DND-41 (cell line): ENCODE results near the gene ORAI1.

Experiments used
- ATAC-seq: fragments of 200-7000 bp; cut with Tn5 transposase; 3 replicates; pipeline ENCODE4 v1.9.1; 2021; ENCODE audit warnings: low read depth; ENCODE audit not compliant: insufficient read depth
- DNase-seq: peaks from one replicate; pipeline ENCODE4 v3.0.0-alpha.2; 2020
- H2AFZ ChIP-seq: 2 replicates; pipeline ENCODE4 v1.6.0; 2012; ENCODE audit warnings: low read depth, low read length
- H3K27ac ChIP-seq: 2 replicates; pipeline ENCODE4 v1.5.1; 2012; ENCODE audit warnings: low read length, inconsistent platforms
- H3K27me3 ChIP-seq: fragments of 200-600 bp; sonication (generic); 2 replicates; pipeline ENCODE4 v1.6.0; 2012; ENCODE audit warnings: low read length, mild to moderate bottlenecking, inconsistent platforms; ENCODE audit not compliant: insufficient read depth, poor library complexity
- H3K36me3 ChIP-seq: 2 replicates; pipeline ENCODE4 v1.5.1; 2012; ENCODE audit warnings: low read length, inconsistent platforms; ENCODE audit not compliant: insufficient read depth
- H3K4me1 ChIP-seq: 2 replicates; pipeline ENCODE4 v1.5.1; 2012; ENCODE audit warnings: mild to moderate bottlenecking, low read length; ENCODE audit not compliant: insufficient read depth
- H3K4me2 ChIP-seq: 2 replicates; pipeline ENCODE4 v1.6.0; 2012; ENCODE audit warnings: mild to moderate bottlenecking, moderate library complexity, low read length, inconsistent platforms; ENCODE audit not compliant: insufficient read depth
- H3K4me3 ChIP-seq, 2 experiments: fragments of 200-600 bp in 1 of 2; shearing (Covaris generic) in 1 of 2; 2 replicates each; pipeline ENCODE4 v1.5.1; 2012 to 2016; ENCODE audit warnings: inconsistent platforms in 2 of 2, low read length in 2 of 2, mild to moderate bottlenecking in 2 of 2, low read depth in 1 of 2, moderate library complexity in 1 of 2
- H3K79me2 ChIP-seq: 2 replicates; pipeline ENCODE4 v1.6.0; 2012; ENCODE audit warnings: low read length, inconsistent platforms; ENCODE audit not compliant: insufficient read depth
- H3K9ac ChIP-seq: 2 replicates; pipeline ENCODE4 v1.6.0; 2012; ENCODE audit warnings: low read depth, mild to moderate bottlenecking, inconsistent platforms, low read length, moderate library complexity
- H3K9me3 ChIP-seq: 2 replicates; pipeline ENCODE4 v1.5.1; 2012; ENCODE audit warnings: low read length, moderate library complexity, mild to moderate bottlenecking, inconsistent platforms; ENCODE audit not compliant: insufficient read depth, severe bottlenecking
- H4K20me1 ChIP-seq: 2 replicates; pipeline ENCODE4 v1.6.0; 2012; ENCODE audit warnings: low read length; ENCODE audit not compliant: insufficient read depth
- CTCF ChIP-seq: IDR thresholded peaks from 2 replicates; pipeline ENCODE4 v1.5.1; 2012; ENCODE audit warnings: borderline replicate concordance, low read length, moderate library complexity, mild to moderate bottlenecking; ENCODE audit not compliant: poor library complexity, severe bottlenecking; ENCODE audit errors: extremely low read depth
- EZH2 ChIP-seq: IDR thresholded peaks from 3 replicates; pipeline ENCODE4 v1.6.1; 2012; ENCODE audit warnings: borderline replicate concordance, low read depth, mild to moderate bottlenecking, moderate library complexity, low read length, inconsistent platforms; ENCODE audit not compliant: severe bottlenecking

The ORAI1 gene

GRCh38 chr12:121668750-121669520 is 42.6 kb downstream of the ORAI1 start:
- peaks cover 34% of the 10 kb centered on the region for H3K4me1 ChIP-seq
- H4K20me1 ChIP-seq, result no peaks in the 10 kb centered on the region
- ATAC-seq (peak; percentile 35), DNase-seq (peak; percentile 77)
- H3K4me2 ChIP-seq, result no peak overlapping the region
- no peaks in the 10 kb centered on the region for H3K9me3 ChIP-seq
- H3K4me3 ChIP-seq, result no peak overlapping the region
- H3K9ac ChIP-seq, result no peak overlapping the region; the same call in 1 of the 2 replicates
- H3K27me3 ChIP-seq, result no peaks in the 10 kb centered on the region
- 0 out of 2 replicates have a peak, but pooled peaks cover 9% of the 10 kb centered on the region for H3K79me2 ChIP-seq
- TF ChIP-seq CTCF (peak; percentile 79), EZH2 (no peak)
- no peaks in the 10 kb centered on the region for H3K36me3 ChIP-seq
- 0 out of 2 replicates have a peak overlapping the region, but pooled peaks have one; percentile 33 for H3K27ac ChIP-seq
- no peak overlapping the region for H2AFZ ChIP-seq

- H3K4me3 ChIP-seq, result no peak within 1 kb of the TSS
- no peaks in the 10 kb centered on the region for H3K36me3 ChIP-seq
- H3K9me3 ChIP-seq, result no peaks in the 10 kb centered on the region
- H3K27ac ChIP-seq, result 0 out of 2 replicates have a peak within 1 kb of the TSS, but pooled peaks have one; percentile 33
- no peak within 1 kb of the TSS for H3K4me2 ChIP-seq
- TF ChIP-seq CTCF, result no peak
- no peak for TF ChIP-seq EZH2
- no peak within 1 kb of the TSS for H2AFZ ChIP-seq
- ATAC-seq (no peak), DNase-seq (no peak)
- H4K20me1 ChIP-seq, result no peaks in the 10 kb centered on the region
- no peaks in the 10 kb centered on the region for H3K27me3 ChIP-seq
- 0 out of 2 replicates have a peak, but pooled peaks cover 5% of the 10 kb centered on the region for H3K79me2 ChIP-seq
- H3K4me1 ChIP-seq, result peaks cover 28% of the 10 kb centered on the region
- H3K9ac ChIP-seq, result no peak within 1 kb of the TSS; the same call in 1 of the 2 replicates
Measured at GRCh38 chr12:121669521-121669900, 43.2 kb downstream of the ORAI1 start, which contains the start of gene MORN3. Gene MORN3 (minus strand): TSS chr12:121669654. CDS start chr12:121669483, 171 bp downstream.

- Histone ChIP-seq H3K4me3 (peak overlapping the region in 1 of 2 experiments; percentile 67; a peak in 3 of 4 replicates), H3K79me2 (no peaks in the 10 kb centered on the region), H3K4me1 (peaks cover 20% of the 10 kb centered on the region), H3K27me3 (no peaks in the 10 kb centered on the region), H2AFZ (peak overlapping the region; percentile 73), H3K4me2 (peak overlapping the region; percentile 81), H3K9ac (peak overlapping the region; percentile 49), H4K20me1 (no peaks in the 10 kb centered on the region), H3K27ac (peak overlapping the region; percentile 71), H3K9me3 (no peaks in the 10 kb centered on the region), H3K36me3 (no peaks in the 10 kb centered on the region)
- DNase-seq (no peak), ATAC-seq (no peak)
- TF ChIP-seq EZH2 (no peak), CTCF (no peak)
Measured at GRCh38 chr12:121673013-121673511, 46.7 kb downstream of the ORAI1 start.
